ENCODE data around the gene BBS2. TPM values are rescaled to one million over a fixed set of nuclear protein-coding genes. Genes with fewer than 3 reads are reported as not detected.

The BBS2 gene
- total and polyA plus RNA-seq, 9 of the 15 experiments (the other 6 are each of a cell fraction or from before 2014, with no cell fraction given), result 4.2 to 22.7 (median 10.2) TPM

DNA sequence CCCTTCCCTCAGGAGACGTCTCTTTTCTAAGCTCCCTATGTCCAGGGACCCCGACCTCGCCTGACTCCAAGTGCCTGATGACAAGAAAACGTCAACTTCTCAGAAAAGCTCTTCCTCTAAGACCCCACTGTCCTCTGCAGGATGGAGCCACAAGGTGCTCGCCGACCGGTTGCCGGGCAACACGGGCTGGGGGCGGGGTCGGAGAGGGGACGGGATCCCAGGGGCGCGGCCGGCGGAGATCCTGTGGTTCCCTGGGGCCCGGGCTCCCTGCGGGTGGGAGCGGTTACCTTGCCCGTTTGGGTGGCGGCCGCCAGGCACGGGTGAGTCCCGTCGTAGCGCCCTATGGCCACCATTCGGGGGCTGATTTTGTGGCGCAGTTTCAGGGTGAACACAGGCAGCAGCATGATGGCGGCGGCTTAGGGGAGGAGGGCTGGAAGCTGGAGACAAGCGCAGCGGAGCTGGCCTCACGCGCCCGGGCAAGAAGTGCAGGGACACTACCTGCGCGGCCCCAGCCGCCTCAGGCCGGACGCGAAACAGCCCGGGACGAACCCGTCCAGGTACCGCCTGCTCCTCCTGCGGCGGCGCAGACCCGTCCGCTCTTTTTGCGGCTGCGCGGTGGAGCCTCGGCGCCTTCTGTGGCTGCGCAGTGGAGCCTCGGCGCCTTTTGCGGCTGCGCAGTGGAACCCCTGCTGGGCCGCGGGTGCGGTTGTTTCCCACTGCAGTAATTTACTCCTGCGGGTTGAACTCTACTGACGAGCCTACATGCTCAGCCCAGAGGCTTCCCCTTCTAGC is at the start of gene BBS2 (continued):
- TF ChIP-seq SRSF3 (IDR thresholded peaks at IDR 0.05; ENCODE audit: insufficient read depth, low read length) (no peak), POLR2B (IDR thresholded peaks at IDR 0.05; ENCODE audit: low read depth, partially characterized antibody) (peak; percentile 61), ZNF316 (IDR thresholded peaks at IDR 0.05) (no peak), LEF1 (IDR thresholded peaks at IDR 0.05) (no peak), ZNF311 (CRISPR knock-in tag; IDR thresholded peaks at IDR 0.05) (no peak), RNF2 (IDR thresholded peaks at IDR 0.05) (0 out of 2 replicates have a peak, but pooled peaks have one; percentile 40), PHF20 (IDR thresholded peaks at IDR 0.05; ENCODE audit: partially characterized antibody) (no peak), ADNP (tag; IDR thresholded peaks at IDR 0.05) (no peak), DDX20 (tag; IDR thresholded peaks at IDR 0.05; ENCODE audit: low read depth) (no peak), ZNF124 (CRISPR knock-in tag; IDR thresholded peaks at IDR 0.05) (no peak), SMAD4 (CRISPR knock-in tag; conservative IDR thresholded peaks at IDR 0.05) (0 out of 2 replicates have a peak, but pooled peaks have one; percentile 23), KDM4B (IDR thresholded peaks at IDR 0.05; ENCODE audit: borderline replicate concordance in 2 of 2, low read depth in 1 of 2) (no peak), RBBP5 (IDR thresholded peaks at IDR 0.05; ENCODE audit: borderline replicate concordance, insufficient read depth, low read length, poor library complexity, severe bottlenecking) (peak; percentile 84), MAFF (IDR thresholded peaks at IDR 0.05; ENCODE audit: low read length) (no peak), NFATC3 (IDR thresholded peaks at IDR 0.05) (no peak)
- TF ChIP-seq, protein P1, sequence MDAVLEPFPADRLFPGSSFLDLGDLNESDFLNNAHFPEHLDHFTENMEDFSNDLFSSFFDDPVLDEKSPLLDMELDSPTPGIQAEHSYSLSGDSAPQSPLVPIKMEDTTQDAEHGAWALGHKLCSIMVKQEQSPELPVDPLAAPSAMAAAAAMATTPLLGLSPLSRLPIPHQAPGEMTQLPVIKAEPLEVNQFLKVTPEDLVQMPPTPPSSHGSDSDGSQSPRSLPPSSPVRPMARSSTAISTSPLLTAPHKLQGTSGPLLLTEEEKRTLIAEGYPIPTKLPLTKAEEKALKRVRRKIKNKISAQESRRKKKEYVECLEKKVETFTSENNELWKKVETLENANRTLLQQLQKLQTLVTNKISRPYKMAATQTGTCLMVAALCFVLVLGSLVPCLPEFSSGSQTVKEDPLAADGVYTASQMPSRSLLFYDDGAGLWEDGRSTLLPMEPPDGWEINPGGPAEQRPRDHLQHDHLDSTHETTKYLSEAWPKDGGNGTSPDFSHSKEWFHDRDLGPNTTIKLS (IDR thresholded peaks at IDR 0.05; ENCODE audit: borderline replicate concordance, low read depth), result peak; percentile 21; the same call in 1 of the 2 replicates
- TF ChIP-seq, protein P2, sequence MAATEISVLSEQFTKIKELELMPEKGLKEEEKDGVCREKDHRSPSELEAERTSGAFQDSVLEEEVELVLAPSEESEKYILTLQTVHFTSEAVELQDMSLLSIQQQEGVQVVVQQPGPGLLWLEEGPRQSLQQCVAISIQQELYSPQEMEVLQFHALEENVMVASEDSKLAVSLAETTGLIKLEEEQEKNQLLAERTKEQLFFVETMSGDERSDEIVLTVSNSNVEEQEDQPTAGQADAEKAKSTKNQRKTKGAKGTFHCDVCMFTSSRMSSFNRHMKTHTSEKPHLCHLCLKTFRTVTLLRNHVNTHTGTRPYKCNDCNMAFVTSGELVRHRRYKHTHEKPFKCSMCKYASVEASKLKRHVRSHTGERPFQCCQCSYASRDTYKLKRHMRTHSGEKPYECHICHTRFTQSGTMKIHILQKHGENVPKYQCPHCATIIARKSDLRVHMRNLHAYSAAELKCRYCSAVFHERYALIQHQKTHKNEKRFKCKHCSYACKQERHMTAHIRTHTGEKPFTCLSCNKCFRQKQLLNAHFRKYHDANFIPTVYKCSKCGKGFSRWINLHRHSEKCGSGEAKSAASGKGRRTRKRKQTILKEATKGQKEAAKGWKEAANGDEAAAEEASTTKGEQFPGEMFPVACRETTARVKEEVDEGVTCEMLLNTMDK (IDR thresholded peaks at IDR 0.05; ENCODE audit: borderline replicate concordance, insufficient read depth, low read depth, low read length, poor library complexity, severe bottlenecking), result peak; percentile 24
- TF ChIP-seq, protein P3, sequence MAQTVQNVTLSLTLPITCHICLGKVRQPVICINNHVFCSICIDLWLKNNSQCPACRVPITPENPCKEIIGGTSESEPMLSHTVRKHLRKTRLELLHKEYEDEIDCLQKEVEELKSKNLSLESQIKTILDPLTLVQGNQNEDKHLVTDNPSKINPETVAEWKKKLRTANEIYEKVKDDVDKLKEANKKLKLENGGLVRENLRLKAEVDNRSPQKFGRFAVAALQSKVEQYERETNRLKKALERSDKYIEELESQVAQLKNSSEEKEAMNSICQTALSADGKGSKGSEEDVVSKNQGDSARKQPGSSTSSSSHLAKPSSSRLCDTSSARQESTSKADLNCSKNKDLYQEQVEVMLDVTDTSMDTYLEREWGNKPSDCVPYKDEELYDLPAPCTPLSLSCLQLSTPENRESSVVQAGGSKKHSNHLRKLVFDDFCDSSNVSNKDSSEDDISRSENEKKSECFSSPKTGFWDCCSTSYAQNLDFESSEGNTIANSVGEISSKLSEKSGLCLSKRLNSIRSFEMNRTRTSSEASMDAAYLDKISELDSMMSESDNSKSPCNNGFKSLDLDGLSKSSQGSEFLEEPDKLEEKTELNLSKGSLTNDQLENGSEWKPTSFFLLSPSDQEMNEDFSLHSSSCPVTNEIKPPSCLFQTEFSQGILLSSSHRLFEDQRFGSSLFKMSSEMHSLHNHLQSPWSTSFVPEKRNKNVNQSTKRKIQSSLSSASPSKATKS (CRISPR knock-in tag; IDR thresholded peaks at IDR 0.05), result no peak
- TF ChIP-seq, protein P4, sequence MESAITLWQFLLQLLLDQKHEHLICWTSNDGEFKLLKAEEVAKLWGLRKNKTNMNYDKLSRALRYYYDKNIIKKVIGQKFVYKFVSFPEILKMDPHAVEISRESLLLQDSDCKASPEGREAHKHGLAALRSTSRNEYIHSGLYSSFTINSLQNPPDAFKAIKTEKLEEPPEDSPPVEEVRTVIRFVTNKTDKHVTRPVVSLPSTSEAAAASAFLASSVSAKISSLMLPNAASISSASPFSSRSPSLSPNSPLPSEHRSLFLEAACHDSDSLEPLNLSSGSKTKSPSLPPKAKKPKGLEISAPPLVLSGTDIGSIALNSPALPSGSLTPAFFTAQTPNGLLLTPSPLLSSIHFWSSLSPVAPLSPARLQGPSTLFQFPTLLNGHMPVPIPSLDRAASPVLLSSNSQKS (CRISPR knock-in tag; IDR thresholded peaks at IDR 0.05), result no peak
- TF ChIP-seq, protein P5, sequence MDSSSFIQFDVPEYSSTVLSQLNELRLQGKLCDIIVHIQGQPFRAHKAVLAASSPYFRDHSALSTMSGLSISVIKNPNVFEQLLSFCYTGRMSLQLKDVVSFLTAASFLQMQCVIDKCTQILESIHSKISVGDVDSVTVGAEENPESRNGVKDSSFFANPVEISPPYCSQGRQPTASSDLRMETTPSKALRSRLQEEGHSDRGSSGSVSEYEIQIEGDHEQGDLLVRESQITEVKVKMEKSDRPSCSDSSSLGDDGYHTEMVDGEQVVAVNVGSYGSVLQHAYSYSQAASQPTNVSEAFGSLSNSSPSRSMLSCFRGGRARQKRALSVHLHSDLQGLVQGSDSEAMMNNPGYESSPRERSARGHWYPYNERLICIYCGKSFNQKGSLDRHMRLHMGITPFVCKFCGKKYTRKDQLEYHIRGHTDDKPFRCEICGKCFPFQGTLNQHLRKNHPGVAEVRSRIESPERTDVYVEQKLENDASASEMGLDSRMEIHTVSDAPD (CRISPR knock-in tag; IDR thresholded peaks at IDR 0.05), result no peak

Data from K562 (cell line).